Hepatocyte (in vitro differentiated cells): ENCODE results near the gene TAX1BP3.

Experiments used
- EZH2phosphoT487 ChIP-seq: fragments of 200-600 bp; sonication (generic); IDR thresholded peaks from one replicate; pipeline ENCODE4 v1.6.1; 2018; ENCODE audit warnings: antibody characterized with exemption, mild to moderate bottlenecking, low read depth, moderate library complexity; ENCODE audit not compliant: unreplicated experiment, severe bottlenecking
- TF ChIP-seq, protein P1 (sequence below): fragments of 200-600 bp; sonication (generic); IDR thresholded peaks from 2 replicates; pipeline ENCODE4 v1.5.1; 2016; ENCODE audit warnings: antibody characterized with exemption, mild to moderate bottlenecking; ENCODE audit not compliant: poor library complexity

DNA sequence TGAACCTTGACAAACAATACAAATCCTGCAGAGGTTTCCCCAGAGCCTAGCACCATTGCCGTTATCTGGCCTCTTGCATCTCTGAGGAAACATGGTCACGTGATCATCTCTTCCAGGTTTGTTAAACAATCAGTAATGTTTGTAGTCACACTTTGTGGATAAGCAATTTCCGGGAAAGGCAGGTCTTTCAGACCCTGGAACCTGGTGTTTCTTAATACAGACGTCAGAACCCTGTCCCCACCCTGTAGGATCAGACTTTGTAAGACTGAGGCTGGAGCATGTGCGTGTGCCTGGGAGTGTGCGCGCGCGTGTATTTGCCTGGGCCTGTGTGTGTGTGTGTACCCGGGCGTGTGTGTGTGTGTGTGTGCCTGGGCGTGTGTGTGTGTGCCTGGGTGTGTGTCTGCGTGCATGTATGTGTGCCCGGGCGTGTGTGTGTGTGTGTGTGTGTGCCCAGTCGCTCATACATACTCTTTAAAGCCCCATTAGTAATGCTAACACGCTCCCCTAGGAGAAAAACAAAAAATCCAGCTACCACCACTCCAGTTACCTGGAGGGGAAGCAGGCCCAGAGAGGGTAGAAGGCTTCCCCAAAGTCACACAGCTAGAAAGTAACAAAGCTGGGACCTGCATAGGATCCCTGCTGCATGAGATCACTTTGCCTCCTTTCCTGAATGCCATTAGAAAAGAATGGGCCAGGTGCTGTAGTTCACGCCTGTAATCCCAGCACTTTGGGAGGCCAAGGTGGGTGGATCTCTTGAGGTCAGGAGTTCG is 26.5 kb downstream of the TAX1BP3 start:
- TF ChIP-seq EZH2phosphoT487, result no peak
- TF ChIP-seq, protein P1, sequence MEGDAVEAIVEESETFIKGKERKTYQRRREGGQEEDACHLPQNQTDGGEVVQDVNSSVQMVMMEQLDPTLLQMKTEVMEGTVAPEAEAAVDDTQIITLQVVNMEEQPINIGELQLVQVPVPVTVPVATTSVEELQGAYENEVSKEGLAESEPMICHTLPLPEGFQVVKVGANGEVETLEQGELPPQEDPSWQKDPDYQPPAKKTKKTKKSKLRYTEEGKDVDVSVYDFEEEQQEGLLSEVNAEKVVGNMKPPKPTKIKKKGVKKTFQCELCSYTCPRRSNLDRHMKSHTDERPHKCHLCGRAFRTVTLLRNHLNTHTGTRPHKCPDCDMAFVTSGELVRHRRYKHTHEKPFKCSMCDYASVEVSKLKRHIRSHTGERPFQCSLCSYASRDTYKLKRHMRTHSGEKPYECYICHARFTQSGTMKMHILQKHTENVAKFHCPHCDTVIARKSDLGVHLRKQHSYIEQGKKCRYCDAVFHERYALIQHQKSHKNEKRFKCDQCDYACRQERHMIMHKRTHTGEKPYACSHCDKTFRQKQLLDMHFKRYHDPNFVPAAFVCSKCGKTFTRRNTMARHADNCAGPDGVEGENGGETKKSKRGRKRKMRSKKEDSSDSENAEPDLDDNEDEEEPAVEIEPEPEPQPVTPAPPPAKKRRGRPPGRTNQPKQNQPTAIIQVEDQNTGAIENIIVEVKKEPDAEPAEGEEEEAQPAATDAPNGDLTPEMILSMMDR, result no peak
